GM18507 (cell line): Measurements from ENCODE around the gene A2M.

Source experiments
- DNase-seq: peaks from one replicate; pipeline ENCODE4 v3.0.0; 2011; ENCODE audit warnings: low read depth; ENCODE audit not compliant: insufficient read length; ENCODE audit errors: extremely low spot score
- FAIRE-seq: peaks from 2 replicates; lab custom pipeline; 2011; peaks lifted over from hg19 to GRCh38; lab: Jason Lieb, UNC

The A2M gene

DNA sequence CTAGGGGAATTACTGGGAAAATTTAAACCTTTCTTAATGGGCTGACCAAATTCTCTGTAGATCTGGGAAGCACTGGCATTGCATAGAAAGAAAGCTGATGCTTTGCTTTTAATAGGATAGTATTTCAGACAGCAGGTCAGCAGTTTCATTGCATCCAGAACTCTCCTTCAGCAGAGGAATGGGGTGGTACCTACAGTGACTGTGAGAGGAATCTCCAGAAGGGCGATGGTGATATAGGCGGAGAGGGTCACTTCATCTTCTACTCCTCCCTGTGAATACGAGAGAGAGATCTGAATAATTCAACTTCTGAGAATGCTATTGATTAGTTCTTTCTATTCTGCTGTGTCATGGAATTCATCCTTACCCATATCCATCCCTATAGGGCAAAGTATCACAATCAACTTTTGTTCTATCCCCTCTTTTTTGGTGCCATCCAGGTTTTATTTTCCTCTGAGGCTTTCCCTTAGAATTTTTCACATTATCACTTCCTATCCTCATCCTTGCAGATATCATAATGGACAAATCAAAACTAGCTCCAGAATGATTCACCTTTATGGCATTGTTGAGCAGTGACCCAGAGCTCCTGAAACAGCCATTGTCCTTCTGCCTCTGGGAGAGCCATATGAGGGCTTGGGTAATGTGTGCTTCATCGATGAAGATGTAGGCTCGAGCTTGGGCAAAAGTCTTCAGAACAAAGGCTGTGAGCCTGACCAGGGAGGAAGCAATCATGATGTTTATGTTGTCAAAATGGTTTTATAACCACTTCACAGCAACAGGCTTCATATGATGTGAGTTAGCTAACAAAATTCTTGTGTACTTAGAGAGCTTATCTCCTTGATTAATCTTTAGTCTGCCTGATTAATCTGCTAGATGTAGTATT, 38.3 kb downstream of the A2M start:
- FAIRE-seq (no peak), DNase-seq (no peak)

DNA sequence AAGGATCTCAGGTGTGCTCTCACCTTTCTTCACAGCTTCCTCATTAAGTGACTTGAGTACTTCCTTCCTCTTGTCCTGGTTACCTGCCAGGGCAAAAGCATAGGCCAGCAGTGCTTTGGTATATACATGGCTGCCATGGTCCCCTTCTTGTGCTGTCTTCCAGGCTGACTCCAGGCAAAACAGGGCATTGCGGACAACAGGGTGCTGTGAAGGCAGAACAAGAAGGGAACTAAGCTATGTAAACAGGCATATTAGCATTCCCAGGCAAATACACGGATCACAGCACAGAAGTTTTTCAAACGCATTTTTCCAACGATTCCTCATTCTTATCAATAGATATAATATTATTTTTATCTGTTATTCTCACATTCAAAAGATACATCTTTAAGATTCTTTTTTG, 39.0 kb downstream of the A2M start:
- FAIRE-seq (no peak), DNase-seq (no peak)

DNA sequence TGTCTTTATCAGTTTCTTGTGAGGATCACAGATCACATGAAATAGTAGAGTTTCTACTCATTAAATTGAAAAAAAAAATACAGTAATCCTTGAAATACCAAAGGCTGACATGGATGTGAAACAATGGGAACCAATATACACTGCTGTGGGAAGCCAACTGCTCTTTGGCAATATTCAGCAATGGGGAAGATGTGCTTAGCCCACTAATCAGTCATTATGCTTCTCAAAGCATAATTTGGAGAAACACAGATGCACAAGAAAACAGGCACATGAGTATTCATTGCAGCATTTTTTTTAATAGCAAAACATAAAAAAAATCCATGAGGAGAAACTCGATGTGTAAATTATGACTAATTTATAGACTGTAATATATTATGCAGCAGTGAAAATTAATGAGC, 40.6 kb downstream of the A2M start:
- DNase-seq (no peak), FAIRE-seq (no peak)

DNA sequence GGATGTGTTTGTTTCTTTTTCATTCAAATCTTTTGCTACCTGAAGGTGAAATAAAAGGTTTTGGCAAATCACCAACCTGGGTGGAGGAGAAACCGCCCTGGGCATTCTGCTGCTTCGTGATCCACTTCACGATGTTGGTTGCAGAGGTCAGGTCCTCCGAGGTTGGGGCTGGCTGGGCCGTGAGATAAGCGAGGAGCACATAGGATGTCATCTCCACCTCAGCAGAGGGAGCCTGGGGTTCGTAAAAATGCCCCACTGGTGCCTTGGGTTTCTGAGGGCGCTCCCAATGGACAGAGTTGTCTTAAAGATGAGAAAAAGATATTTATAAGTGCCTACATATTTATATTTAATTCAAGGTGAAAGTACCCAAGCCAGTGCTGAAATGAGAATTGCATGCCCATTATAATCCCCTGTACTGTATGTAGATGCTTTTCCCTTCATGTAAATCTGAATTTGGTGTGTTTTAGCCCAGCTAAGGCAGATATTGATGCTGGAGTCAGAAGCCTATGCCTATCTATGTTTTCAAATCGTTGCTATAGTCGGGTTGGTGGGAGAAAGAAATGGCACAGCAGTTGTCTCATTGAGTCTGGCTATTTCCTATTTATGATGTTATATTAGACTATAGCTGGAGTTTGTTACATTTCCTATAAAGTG, 41.1 kb downstream of the A2M start:
- DNase-seq (no peak), FAIRE-seq (no peak)

DNA sequence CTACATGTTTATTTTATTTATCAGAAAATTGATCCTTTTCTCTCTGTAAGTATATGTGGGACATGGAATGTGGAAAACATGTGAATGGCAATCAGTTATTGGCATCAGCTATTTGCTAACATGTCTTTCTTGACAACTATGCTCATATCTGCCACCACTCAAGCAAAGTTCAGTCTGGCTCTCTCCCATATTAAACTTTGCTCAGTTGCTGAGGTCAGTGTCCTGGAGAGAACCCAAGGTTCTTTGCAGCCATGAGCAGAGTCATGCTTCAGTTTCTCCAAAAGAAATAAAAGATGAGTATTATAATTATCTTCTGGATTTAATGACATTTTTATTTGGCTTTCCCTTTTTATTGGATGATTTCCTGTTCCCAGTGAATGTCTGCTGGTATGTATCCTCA, 42.6 kb downstream of the A2M start:
- DNase-seq (no peak), FAIRE-seq (no peak)

DNA sequence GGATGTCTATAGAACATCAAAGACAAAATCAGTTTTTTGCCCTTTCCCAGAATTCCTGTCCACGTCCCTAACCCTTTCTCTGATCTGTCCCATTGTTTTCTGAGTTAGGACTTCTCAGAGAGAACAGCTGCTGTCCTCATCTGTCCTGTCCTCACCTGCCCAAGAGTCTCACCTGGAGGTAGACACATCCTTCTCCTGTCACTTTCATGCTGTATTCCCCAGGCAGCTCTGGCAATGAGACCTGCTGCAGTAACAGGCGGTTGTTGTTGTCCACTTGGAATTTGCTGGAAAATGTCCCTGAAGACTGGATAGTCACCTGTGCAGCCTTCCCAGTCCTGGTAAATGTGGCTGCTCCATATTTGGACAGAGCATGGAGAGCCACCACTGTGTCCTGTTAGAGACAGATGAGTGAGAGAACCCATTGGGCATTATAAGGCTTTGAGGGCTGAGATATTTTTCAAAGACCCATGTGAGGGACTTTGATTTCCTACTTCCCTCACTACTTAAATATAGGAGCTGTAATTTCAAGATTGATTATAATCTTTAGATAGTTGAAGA, 43.2 kb downstream of the A2M start:
- DNase-seq (no peak), FAIRE-seq (no peak)

DNA sequence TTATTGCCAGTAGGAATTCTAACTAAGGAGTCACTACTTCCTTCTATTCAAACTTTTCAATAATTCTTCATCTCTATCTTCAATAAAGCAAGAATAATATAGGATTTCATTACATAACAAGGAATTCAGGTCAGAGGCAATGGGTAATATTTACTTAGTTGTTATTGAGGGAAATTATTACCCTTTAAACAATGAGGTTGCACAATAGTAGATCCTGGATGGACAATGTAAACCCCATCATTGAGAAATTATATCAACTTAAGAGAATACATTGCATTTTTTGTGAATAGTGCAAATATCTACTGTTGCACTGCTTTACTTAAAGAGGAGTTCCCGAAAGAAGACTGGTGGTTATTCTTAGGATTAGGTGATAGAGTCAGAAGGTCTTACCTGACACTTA, 43.8 kb downstream of the A2M start:
- DNase-seq, result no peak
- FAIRE-seq, result no peak

DNA sequence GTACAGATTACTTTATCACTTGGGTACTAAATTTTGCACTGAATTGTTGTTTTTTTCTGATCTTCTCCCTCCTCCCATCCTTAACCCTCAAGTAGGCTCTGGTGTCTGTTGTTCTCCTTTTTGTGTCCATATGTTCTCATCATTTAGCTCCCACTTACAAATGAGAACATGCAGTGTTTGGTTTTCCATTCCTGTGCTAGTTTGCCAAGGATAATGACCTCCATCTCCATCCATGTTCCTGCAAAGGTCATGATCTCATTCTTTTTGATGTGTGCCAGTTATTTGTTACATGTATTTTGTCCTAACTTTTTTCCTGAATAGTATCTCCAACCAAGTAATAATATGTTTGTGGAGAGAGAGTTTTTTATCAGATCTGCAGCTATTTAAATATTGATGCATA, 44.2 kb downstream of the A2M start:
- FAIRE-seq, result no peak
- DNase-seq, result no peak

DNA sequence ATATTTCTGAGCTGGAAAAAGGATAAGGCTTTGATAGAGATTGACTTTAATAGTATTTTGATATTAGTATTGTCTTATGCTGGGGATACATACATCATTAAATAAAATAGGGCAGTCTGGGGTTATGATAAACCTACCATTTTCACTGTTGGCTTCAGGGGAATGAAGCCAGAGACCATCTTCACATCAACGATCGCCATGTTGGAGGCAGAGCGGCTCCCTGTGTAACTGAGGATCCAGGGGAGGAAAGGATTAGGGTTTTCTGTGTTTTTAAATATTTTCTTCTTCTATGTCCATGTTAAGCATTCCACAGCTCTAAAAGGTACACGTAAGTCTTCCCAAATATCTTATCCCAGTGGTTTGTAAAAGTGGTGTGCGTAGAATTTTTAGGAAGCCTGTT, 45.4 kb downstream of the A2M start:
- FAIRE-seq (no peak), DNase-seq (no peak)

DNA sequence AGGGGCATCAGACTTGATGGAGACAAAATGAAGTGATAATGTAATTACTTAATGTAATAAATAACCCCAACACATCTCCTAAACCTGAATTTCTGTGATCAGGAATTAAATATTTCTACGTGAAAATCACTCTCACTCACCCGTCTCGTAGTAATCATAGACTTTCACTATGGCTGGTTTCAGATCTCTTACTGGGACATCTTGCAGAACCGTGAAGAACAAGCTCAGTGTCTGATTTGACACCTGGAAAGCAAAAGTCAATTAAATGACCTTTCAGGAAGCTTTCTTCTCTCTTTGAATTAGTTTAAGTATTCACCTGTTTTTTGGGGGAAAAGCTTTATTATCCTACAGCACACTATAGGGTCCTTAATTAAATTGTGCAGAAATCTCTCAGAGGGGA, 47.1 kb downstream of the A2M start:
- DNase-seq, result no peak
- no peak for FAIRE-seq

DNA sequence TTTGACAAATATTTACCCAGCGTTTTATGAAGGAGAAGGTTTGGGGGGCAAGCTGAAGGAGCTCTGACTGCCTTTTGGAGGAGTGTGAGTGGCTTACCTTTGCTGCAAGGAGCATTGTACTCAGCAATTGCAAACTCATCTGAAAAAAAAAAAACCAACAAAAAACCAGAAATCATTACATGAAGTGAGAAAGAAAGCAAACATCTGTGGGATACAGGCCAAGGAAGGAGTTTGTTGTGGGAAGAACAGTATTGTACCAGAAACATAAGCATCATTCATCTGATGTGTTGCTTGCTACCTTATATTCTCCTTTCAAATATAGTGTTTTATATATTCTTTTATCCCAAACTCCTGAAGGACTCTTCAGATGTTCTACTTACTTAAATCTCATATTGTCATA, 47.6 kb downstream of the A2M start:
- DNase-seq (no peak), FAIRE-seq (no peak)

DNA sequence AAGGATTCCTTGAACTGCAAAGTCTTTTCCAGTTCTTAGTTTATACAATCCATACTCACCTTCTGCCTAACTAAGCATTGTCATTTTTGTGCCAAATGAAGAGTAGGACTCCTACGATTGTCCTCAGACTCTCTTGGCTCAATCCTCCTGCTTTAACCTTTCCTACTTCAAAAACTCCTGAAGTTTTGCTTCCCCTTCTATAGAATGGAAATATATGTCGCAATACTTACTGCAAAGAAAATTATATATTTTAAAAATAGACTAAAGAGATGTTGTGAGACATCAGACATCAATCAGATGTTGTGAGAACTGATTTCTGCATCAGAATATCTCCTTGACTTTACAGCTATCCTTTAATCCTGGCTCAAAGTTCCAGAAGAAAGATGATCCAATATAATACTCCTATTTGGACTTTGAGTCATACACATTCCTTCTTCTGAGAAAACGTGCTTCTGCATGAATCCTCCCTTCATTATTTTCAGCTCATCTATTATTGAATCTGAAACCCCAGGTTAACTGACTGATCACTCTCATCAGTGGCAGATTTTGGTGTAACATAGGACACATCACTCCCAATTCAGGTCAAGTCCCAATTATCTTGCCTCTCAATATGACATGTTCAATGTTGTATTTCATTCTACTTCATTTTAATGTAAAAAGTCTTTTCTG, 48.8 kb downstream of the A2M start:
- no peak for FAIRE-seq
- DNase-seq, result no peak

DNA sequence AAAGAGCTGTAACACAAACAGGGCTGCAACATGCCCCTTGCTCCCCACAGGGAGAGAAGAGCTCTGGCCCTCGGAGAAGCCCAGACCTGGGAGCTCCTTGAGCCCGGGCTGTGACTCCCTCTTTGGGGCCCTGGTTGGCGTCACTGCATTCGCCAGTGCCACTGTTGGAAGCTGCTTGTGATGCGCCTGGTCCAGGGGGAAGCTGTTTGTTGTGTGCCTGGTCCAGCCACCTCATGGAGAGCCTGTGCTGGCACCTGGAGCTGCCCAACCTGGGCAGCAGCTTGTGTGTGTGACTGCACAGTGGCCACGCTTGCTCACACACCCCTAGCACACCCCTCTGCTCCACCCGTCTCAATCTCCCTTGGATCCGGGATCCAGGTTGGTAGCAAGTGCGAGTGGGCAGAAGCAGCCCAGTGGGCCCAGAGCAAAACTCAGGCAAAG, 49.5 kb downstream of the A2M start:
- FAIRE-seq (no peak), DNase-seq (no peak)

DNA sequence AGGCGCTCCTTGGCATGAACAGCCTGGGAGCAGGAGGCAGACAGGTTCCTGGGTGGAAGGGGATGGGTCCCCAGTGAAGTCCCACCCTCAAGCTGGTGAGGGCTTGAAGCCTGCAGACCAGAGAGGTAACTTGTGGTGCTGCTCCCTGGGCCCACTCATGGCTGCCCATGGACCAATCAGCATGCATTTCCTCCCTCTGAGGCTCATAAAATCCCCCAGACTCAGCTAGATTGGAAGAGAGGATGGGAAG, 50.2 kb downstream of the A2M start:
- DNase-seq, result no peak
- no peak for FAIRE-seq

DNA sequence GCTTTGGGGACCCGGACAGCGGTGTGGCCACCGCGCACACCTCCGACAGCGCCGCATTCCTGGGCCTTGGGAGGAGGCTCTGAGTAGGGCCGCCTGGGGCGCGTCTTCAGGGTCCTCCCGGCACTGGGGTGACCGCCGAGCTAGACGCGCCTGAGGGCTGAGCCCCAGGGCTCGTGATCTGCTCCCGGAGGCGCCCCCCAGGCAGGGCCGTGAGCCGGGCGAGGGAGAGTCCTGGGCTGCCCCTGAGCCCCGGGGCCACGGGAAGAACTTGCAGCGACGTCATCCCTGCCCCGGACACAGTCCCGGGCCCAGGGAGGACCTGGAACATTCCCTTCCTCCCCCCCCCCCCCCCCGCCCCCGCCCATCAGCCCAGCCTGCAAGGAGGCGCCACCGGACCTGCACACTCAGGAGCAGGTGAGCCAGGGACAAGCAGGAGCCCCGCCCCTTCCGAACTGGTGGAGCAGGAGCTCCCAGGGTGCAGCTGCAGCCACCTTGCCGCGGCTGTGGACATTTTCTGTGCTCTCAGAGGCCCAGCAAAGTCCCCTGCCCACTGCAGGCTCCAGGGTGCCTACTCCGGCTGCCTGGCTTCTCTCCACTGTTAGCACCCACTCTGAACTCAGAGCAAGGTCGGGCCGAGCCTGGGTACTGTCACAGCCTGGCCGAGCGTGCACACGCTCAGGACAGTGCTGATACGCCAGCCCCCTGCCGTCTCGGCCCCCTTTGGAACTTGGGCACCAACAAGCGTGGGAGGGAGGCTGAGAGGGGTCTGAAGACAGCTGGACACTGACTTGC, 50.7 kb downstream of the A2M start:
- DNase-seq (no peak), FAIRE-seq (no peak)

DNA sequence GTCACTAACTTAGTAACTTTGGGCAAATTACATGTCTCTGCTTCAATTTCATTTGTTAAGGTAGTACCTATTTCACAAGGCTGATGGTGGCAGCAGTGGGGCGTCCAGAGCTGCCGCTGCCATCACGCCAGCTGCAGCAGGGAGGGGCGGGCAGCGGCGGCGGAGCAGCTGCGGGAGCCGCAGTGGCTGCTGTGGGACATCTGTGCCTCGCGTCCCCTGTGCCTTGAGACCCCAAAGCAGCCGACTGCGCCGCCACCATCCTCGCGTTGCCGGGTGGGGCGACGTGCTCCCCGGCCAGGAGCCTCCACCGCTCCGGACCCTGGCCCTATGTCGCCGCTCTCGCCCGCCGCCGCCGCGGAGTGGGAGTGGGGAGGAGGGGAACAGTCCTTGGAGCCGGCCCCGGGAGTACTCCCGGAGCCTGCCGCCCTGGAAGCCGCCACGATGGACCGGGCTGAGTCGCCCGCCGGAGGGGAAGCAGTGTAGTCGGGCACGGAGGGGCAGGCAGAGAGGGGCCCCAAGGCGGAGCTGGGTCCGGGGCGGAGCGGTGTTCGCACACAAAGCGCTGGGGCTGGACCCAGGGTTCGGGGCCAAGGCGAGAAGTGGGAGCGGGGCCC, 51.4 kb downstream of the A2M start:
- FAIRE-seq (peak; percentile 70), DNase-seq (no peak)

DNA sequence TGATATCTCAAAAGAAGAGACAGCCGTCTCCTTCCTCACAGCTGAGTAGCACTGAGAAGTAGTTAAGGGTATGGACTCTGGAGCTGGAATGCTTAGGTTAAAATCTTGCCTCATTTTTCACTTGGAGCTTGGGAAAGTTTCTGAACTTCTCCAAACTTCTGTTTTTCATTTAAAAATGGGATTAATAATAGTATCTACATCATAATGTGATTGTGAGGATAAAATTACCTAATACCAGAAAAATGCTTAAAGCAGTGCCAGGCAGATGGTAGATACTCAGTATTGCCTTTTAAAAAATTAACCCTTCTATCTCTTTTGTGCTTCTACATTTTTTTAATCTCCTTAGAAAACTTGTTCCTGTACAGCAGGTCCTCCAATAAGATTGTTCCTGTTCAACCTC, 63.1 kb downstream of the A2M start:
- DNase-seq, result no peak
- no peak for FAIRE-seq

DNA sequence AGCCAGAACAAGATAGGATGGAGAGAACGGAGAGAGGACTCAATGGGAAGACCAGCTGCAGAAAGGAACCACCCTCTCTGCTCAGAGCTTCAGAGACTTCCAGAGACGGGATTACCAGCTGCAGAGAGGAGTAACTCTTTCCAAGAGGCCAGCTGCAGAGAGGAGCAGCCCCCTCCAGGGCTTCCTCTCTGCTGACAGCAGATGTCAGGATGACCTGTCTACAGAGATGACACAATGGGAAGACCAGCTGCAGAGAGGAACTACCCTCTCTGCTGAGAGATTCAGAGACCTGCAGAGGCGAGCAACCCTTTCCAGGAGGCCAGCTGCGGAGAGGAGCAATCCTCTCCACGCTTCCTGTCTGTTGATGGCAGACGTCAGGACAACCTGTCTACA, 64.6 kb downstream of the A2M start:
- DNase-seq (no peak), FAIRE-seq (no peak)

DNA sequence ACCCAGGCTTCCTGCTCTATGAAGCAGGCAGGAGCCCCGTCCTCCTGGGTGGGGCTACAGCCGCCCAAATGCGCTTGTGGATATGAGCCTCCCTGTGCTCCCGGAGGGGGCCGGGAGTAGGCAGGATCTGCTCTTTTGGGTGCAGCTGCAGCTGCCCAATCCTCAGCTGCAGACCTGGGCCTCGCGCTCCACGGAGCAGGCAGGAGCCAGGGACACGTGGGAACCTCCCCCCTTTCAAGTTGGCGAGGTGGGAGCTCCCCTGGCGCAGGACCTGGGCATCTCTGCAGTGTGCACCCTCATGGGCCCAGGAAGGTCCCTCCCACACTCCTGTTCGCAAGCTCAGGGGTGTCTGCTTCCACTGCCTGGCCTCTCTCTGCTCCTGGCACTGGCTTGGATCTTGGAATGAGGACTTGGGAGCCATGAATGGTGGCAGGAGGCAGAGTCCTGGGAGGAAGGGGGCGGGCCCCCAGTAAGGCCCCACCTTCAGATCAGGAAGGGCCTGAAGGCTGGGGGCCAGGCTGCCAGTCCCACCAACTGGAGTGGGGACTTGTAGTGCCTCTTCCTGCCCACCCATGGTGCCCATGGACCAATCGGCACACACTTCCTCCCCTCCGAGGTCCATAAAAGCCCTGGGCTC, 65.1 kb downstream of the A2M start:
- DNase-seq (no peak), FAIRE-seq (no peak)
